DMS153 treated with DMSO at 0.1 percent for 48 hours (cell line): ENCODE data around the gene CD244.
"Not testable (repeated sequence)": the region's sequence is repeated elsewhere in the genome, so short reads cannot be mapped to it uniquely, and the experiment has no call there.

Source experiments
- DNase-seq: peaks from one replicate; lab custom pipeline; 2025; ENCODE audit not compliant: unreplicated experiment; lab: John Stamatoyannopoulos, UW

The CD244 gene

GRCh38 chr1:160862203-160863060 lies at the start of gene CD244:
Gene CD244, minus strand, starts transcription at chr1:160862887. Its CDS starts 210 bp downstream, at chr1:160862677.
- DNase-seq, result no peak

GRCh38 chr1:160911925-160912324 lies 49.2 kb upstream of the CD244 start:
- DNase-seq, result no peak

- DNase-seq, result no peak
These were observed 48.8 kb upstream of the CD244 start for GRCh38 chr1:160911441-160911840.

GRCh38 chr1:160910170-160910750 lies 47.6 kb upstream of the CD244 start:
- DNase-seq, result no peak

- DNase-seq, result no peak
These were observed 45.3 kb upstream of the CD244 start for GRCh38 chr1:160907976-160908375.

- no peak for DNase-seq
These were observed 42.9 kb upstream of the CD244 start for GRCh38 chr1:160905617-160905989.

GRCh38 chr1:160904783-160905616 lies 42.3 kb upstream of the CD244 start:
- DNase-seq, result no peak

- not testable (repeated sequence) for DNase-seq
These were observed 39.6 kb upstream of the CD244 start for GRCh38 chr1:160902251-160902650.

GRCh38 chr1:160901768-160902167 lies 39.1 kb upstream of the CD244 start:
- DNase-seq, result no peak

GRCh38 chr1:160900683-160901082 lies 38.0 kb upstream of the CD244 start:
- DNase-seq, result not testable (repeated sequence)

GRCh38 chr1:160894368-160895135 lies 31.9 kb upstream of the CD244 start:
- DNase-seq, result not testable (repeated sequence)

- DNase-seq, result no peak
These were observed 28.8 kb upstream of the CD244 start for GRCh38 chr1:160891474-160891873.

- peak; percentile 18 for DNase-seq
These were observed 26.2 kb upstream of the CD244 start for GRCh38 chr1:160888926-160889325.

- no peak for DNase-seq
These were observed 24.4 kb upstream of the CD244 start for GRCh38 chr1:160887071-160887470.

GRCh38 chr1:160885042-160885441 lies 22.4 kb upstream of the CD244 start, which contains the start of gene ITLN1:
Gene ITLN1, minus strand, starts transcription at chr1:160885180. Its CDS starts 303 bp downstream, at chr1:160884877.
- no peak for DNase-seq

- DNase-seq, result no peak
These were observed 21.9 kb upstream of the CD244 start for GRCh38 chr1:160884579-160884978.

- no peak for DNase-seq
These were observed 21.2 kb upstream of the CD244 start for GRCh38 chr1:160883581-160884513.

- DNase-seq, result no peak
These were observed 19.9 kb upstream of the CD244 start for GRCh38 chr1:160882582-160882981.

- not testable (repeated sequence) for DNase-seq
These were observed 18.6 kb upstream of the CD244 start for GRCh38 chr1:160881264-160881663.

GRCh38 chr1:160880216-160880615 lies 17.5 kb upstream of the CD244 start:
- no peak for DNase-seq
